ENCODE data around the gene SLC25A33. TPM values are rescaled to one million over a fixed set of nuclear protein-coding genes. Genes with fewer than 3 reads are reported as not detected.

Gene SLC25A33
- total RNA-seq, 1 donor from 2014 or later: 12.5 TPM

DNA sequence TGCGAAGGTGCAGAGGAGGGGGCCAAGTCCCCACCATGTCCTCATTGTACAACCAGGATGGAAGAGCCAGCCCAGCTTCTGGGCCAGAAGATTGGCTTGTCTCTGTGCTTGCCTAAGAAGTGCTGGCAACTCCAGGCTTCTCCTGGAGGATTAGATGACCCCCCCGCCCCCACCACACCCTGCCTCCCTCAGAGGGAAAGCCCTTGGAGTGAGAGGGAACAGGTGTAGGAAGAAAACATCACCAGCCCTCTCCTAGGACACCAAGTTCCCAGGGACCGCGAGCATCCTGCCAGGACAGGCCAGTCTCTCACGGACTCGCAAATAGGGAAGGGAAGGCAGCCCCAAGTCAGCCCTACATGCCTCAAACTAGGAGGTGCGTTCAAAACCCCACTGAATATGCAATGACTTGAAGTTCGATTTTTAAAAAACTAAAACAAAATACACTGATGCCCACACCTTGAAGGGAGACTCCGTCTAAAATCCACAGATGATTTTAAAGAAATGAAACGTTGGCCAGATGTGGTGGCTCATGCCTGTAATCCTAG, 20.7 kb upstream of the SLC25A33 start:
- intact Hi-C loops (cut with micrococcal nuclease): no loop called here
- Mint-ChIP-seq H3K4me3 (no peak overlapping the region), H3K27me3 (ENCODE audit: insufficient read depth) (peaks cover 10% of the 10 kb centered on the region), H3K9me3 (no peaks in the 10 kb centered on the region), H3K4me1 (ENCODE audit: low read depth) (peaks cover 6% of the 10 kb centered on the region), H3K36me3 (ENCODE audit: low read depth) (peaks cover 2% of the 10 kb centered on the region), H3K27ac (no peak overlapping the region)
- no peak for DNase-seq (ENCODE audit: low spot score)

DNA sequence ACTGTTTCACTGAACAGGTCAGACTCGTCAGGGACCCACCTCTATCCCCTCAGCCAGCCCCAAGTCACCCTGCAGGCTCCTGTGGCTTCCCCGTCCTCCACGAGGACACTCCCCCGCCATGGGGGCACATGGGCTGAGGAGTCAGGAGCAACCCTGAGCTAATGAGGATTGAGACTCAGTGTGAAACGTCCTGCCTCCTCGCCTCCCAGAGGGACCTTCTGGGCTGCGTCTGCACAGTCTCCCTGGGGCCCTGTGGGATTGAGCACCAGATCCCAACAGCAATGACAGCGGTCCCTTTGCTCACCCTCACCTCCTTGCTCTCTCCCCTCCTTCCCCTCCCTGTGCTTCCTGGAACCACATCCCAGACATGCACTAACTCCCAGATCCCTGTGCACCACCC, 18.9 kb upstream of the SLC25A33 start:
- intact Hi-C loops (cut with micrococcal nuclease): no loop called here
- Mint-ChIP-seq H3K36me3 (ENCODE audit: low read depth) (peaks cover 2% of the 10 kb centered on the region), H3K27me3 (ENCODE audit: insufficient read depth) (peaks cover 9% of the 10 kb centered on the region), H3K4me1 (ENCODE audit: low read depth) (peaks cover 6% of the 10 kb centered on the region), H3K4me3 (no peak overlapping the region), H3K9me3 (no peaks in the 10 kb centered on the region), H3K27ac (no peak overlapping the region)
- DNase-seq (ENCODE audit: low spot score): no peak

DNA sequence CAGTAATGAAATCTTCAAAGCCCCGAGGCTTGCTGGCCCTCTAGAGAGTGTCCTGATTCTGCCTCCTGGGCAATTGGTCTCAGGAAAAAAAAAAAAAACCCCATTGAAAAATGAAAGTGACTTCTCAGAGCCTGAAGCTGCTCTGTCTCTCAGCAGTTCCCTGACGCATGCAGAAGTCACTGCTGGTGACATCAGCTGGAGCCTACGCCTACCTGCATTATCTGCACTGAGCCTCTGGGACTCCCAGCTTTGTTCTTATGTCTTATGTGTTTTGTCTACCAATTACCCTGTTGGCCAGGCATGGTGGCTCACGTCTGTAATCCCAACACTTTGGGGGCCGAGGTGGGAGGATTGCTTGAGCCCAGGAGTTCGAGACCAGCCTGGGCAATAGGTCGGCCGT, 10.1 kb upstream of the SLC25A33 start:
- H3K4me1 Mint-ChIP-seq (ENCODE audit: low read depth): no peaks in the 10 kb centered on the region
- H3K27ac Mint-ChIP-seq: no peak overlapping the region
- no peak overlapping the region for H3K4me3 Mint-ChIP-seq
- DNase-seq (ENCODE audit: low spot score): no peak
- no peaks in the 10 kb centered on the region for H3K36me3 Mint-ChIP-seq (ENCODE audit: low read depth)
- intact Hi-C loops (cut with micrococcal nuclease): no loop called here
- no peaks in the 10 kb centered on the region for H3K9me3 Mint-ChIP-seq
- no peaks in the 10 kb centered on the region for H3K27me3 Mint-ChIP-seq (ENCODE audit: insufficient read depth)

DNA sequence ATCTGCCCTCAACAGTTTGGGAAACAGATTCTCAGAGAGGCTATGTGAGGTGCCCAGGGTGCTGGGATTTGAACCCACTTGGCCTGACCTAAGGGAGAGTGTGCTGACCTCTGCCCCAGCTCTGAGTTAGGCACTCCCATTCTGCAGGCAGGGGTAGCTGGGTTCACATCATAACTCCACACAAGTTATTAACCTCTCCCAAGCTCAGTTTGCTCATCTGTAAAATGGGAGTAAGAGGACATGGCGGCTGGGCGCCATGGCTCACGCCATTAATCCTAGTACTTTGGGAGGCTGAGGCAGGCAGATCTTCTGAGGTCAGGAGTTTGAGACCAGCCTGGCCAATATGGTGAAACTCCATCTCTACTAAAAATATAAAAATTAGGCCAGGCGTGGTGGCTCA, 8.9 kb upstream of the SLC25A33 start:
- Mint-ChIP-seq H3K9me3 (no peaks in the 10 kb centered on the region), H3K4me1 (ENCODE audit: low read depth) (no peaks in the 10 kb centered on the region), H3K36me3 (ENCODE audit: low read depth) (no peaks in the 10 kb centered on the region), H3K27me3 (ENCODE audit: insufficient read depth) (no peaks in the 10 kb centered on the region), H3K4me3 (no peak overlapping the region), H3K27ac (no peak overlapping the region)
- intact Hi-C loops (cut with micrococcal nuclease): no loop called here
- DNase-seq (ENCODE audit: low spot score): no peak

DNA sequence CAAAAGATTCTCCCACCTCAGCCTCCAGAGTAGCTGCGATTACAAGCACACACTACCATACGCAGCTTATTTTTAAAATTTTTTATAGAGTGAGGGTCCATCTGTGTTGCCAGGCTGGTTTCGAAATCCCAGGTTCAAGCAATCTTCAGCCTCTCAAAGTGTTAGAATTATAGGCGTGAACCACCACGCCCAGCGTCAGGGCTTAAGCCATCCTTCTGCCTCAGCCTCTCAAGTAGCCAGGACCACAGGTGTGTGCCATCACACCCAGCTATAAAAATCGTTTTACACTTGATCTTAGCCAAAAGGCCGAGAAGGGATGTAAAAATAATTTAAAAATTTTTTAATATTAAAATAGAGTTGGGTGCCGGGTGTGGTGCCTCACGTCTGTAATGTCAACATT, 4.3 kb upstream of the SLC25A33 start:
- no peak for DNase-seq (ENCODE audit: low spot score)
- Mint-ChIP-seq H3K36me3 (ENCODE audit: low read depth) (no peaks in the 10 kb centered on the region), H3K4me1 (ENCODE audit: low read depth) (peaks cover 21% of the 10 kb centered on the region), H3K4me3 (no peak overlapping the region), H3K27me3 (ENCODE audit: insufficient read depth) (no peaks in the 10 kb centered on the region), H3K27ac (no peak overlapping the region), H3K9me3 (no peaks in the 10 kb centered on the region)
- intact Hi-C loops (cut with micrococcal nuclease): loop anchor here (5.0 kb wide), 1 partner anchor 253 kb away; no protein-coding TSS in a partner anchor

DNA sequence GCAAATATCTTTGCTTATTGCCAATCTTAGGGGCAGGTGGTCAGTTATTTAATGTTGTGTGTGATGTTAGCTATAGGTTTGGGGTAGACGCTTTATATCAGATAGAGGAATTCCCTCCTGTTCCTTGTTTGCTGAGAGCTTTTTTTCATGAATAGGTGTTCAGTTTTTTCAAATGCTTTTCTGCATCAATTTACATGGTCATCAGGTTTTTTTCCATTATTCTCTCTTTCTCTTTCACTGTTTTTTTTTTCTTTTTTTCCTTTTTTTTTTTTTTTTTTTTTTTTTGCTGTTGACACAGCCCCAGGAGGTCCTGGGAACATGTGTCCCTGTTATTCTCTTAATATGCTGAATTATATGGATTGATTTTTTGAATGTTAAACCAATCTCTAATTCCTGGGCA, 3.0 kb upstream of the SLC25A33 start:
- Mint-ChIP-seq H3K4me3 (no peak overlapping the region), H3K9me3 (no peaks in the 10 kb centered on the region), H3K4me1 (ENCODE audit: low read depth) (peaks cover 30% of the 10 kb centered on the region), H3K36me3 (ENCODE audit: low read depth) (peaks cover under 1% of the 10 kb centered on the region), H3K27me3 (ENCODE audit: insufficient read depth) (no peaks in the 10 kb centered on the region), H3K27ac (no peak overlapping the region)
- intact Hi-C loops (cut with micrococcal nuclease): loop anchor here (5.0 kb wide), 1 partner anchor 254 kb away; no protein-coding TSS in a partner anchor
- no peak for DNase-seq (ENCODE audit: low spot score)

DNA sequence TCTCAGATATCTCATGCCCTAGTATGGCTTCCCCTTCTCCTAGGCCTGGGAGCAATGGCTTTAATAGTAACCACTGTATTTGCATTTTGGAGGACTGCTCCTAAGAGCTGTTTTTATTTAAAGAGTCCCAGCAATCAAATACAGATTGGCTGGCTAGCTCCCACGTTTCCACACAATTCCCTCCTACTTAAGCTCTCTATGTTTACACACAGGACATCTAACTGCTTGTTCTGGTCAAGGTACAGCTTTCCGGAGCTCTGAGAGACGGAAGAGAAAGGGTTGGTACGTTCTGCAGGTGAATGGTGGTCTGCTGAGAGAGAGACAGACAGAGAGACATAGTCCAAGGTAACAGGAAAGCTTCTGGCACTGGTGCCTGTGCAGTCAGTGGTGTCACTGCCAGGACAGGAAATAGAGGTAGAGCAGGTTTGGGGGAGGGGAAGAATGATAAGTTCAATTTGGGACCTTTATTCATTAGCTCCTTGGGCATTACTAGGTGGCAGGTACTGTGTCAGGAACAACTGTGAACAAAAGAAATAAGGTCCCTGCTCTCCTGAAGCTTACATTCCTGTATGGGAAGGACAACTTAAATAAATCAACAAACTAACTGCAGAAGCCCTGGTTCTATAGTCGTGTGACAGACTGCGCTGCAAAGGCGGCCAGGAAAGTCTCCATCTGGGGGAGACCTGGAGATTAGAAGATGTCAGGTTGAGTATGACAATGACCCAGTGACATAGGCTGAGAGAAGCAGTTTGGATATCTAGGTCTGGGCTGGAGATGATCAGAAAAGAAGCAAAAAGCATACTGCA, 1.2 kb upstream of the SLC25A33 start:
- no peaks in the 10 kb centered on the region for H3K27me3 Mint-ChIP-seq (ENCODE audit: insufficient read depth)
- no peak for DNase-seq (ENCODE audit: low spot score)
- no peaks in the 10 kb centered on the region for H3K9me3 Mint-ChIP-seq
- peak overlapping the region; percentile 45 for H3K27ac Mint-ChIP-seq
- H3K4me1 Mint-ChIP-seq (ENCODE audit: low read depth): peaks cover 37% of the 10 kb centered on the region
- peak overlapping the region; percentile 32 for H3K4me3 Mint-ChIP-seq
- intact Hi-C loops (cut with micrococcal nuclease): loop anchor here (2.0 to 5.0 kb wide), 2 partner anchors 256 to 935 kb away; partner anchors contain the start of gene DFFA
- H3K36me3 Mint-ChIP-seq (ENCODE audit: low read depth): peaks cover 7% of the 10 kb centered on the region

DNA sequence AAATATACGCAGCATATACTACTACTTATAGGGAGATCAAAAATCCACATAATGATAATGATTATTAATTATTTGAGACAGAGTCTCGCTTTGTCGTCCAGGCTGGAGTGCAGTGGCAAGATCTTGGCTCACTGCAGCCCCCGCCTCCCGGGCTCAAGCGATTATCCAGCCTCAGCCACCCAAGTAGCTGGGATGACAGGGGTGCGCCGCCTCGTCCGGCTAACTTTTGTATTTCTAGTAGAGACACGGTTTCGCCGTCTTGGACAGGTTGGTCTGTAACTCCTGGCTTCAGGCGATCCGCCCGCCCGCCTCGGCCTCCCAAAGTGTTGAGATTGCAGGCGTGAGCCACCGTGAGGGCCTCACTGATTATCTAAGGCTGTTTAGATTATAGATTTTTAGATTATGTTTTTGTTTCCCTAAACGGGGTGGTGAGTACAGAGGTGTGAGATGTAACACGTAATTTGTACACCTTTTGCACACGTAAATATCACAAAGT, 548 bp upstream of the SLC25A33 start:
- Mint-ChIP-seq H3K27ac (peak overlapping the region; percentile 88), H3K36me3 (ENCODE audit: low read depth) (peaks cover 7% of the 10 kb centered on the region), H3K9me3 (no peaks in the 10 kb centered on the region), H3K27me3 (ENCODE audit: insufficient read depth) (no peaks in the 10 kb centered on the region), H3K4me1 (ENCODE audit: low read depth) (peaks cover 37% of the 10 kb centered on the region), H3K4me3 (peak overlapping the region; percentile 83)
- no peak for DNase-seq (ENCODE audit: low spot score)
- intact Hi-C loops (cut with micrococcal nuclease): loop anchor here (1.0 to 5.0 kb wide), 5 partner anchors 50 to 934 kb away; partner anchors contain the start of genes CTNNBIP1, DFFA and TMEM201

DNA sequence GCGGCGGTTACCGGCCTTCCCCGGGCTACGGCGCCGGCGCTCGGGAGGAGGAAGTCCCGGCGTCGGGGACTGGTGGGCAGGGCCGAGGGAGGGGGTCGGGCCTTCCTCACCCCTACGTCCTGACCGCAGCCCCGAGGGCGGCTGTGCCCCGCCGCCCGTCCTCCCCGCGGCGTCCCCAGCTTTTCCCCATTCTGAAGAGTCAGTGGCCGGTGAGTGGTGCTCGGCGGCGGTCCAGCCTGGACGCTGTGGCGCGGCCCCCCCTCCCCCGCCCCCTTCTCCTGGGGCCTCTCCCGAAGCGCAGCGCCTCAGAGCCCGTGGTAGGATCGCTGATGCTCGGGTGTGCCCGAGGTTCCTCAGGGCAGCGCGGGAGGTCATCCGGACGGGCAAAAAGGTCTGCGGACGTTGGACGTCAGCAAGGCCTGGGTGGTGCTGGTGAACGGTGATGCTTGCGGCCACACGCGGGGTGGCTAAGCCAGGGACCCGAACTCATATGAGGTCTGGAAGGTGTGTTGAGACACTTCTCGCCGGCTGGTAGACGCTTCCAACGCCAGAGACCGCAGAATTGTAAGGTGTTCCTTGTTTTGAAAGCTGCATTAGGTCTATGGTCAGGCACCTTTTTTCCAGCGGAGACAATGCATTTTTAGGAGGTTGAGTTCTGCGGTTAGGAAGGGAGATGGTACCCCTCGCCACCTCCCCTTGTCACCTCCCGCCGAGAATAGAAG, 725 bp downstream of the SLC25A33 start:
- H3K4me3 Mint-ChIP-seq: peak overlapping the region; percentile 94
- peak overlapping the region; percentile 84 for H3K27ac Mint-ChIP-seq
- peaks cover 41% of the 10 kb centered on the region for H3K4me1 Mint-ChIP-seq (ENCODE audit: low read depth)
- no peaks in the 10 kb centered on the region for H3K9me3 Mint-ChIP-seq
- peak; percentile 45 for DNase-seq (ENCODE audit: low spot score)
- intact Hi-C loops (cut with micrococcal nuclease): loop anchor here (1.0 to 5.0 kb wide), 5 partner anchors 48 to 933 kb away; partner anchors contain the start of genes CTNNBIP1, DFFA and TMEM201
- no peaks in the 10 kb centered on the region for H3K27me3 Mint-ChIP-seq (ENCODE audit: insufficient read depth)
- peaks cover 7% of the 10 kb centered on the region for H3K36me3 Mint-ChIP-seq (ENCODE audit: low read depth)

DNA sequence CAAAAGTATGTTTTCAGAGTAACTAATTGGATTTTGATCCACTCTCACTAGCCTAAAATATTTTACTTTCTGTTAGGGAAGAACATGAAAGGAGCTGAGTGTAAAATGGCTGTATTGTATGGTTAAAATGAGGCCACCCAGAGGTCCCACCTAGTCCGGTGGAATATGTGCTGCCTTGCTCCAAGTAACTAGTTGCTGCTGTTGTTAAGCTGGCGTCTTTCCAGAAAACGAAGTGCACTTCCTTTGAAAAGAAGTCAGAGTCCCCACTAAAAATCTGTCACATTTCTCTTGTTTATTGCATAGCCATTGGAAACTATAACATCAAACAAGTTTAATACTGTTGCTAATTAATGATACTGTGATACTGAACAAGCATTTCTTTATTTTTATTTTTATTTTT, 3.2 kb downstream of the SLC25A33 start:
- Mint-ChIP-seq H3K27ac (no peak overlapping the region), H3K36me3 (ENCODE audit: low read depth) (peaks cover 7% of the 10 kb centered on the region), H3K27me3 (ENCODE audit: insufficient read depth) (no peaks in the 10 kb centered on the region), H3K9me3 (no peaks in the 10 kb centered on the region), H3K4me1 (ENCODE audit: low read depth) (peaks cover 37% of the 10 kb centered on the region), H3K4me3 (peak overlapping the region; percentile 71)
- no peak for DNase-seq (ENCODE audit: low spot score)
- intact Hi-C loops (cut with micrococcal nuclease): no loop called here

DNA sequence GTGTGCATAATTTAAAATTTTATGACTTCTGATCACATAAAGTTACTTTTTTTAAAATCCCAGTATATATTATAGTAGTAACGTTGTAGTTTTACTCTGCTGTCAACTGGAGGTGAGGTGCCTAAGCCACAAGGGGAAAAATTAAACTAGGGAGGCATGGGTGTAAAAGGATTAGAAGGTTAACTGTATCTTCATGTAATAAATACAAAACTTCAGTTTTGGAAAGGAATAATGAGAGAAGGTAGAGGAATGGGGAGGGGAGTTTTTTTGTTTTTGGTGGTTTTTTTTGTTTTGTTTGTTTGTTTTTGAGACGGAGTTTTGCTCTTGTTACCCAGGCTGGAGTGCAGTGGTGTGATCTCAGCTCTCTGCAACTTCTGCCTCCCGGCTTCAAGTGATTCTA, 5.7 kb downstream of the SLC25A33 start:
- no peaks in the 10 kb centered on the region for H3K9me3 Mint-ChIP-seq
- H3K27me3 Mint-ChIP-seq (ENCODE audit: insufficient read depth): no peaks in the 10 kb centered on the region
- H3K4me3 Mint-ChIP-seq: no peak overlapping the region
- no peak for DNase-seq (ENCODE audit: low spot score)
- no peak overlapping the region for H3K27ac Mint-ChIP-seq
- H3K36me3 Mint-ChIP-seq (ENCODE audit: low read depth): peaks cover 7% of the 10 kb centered on the region
- intact Hi-C loops (cut with micrococcal nuclease): no loop called here
- peaks cover 22% of the 10 kb centered on the region for H3K4me1 Mint-ChIP-seq (ENCODE audit: low read depth)

DNA sequence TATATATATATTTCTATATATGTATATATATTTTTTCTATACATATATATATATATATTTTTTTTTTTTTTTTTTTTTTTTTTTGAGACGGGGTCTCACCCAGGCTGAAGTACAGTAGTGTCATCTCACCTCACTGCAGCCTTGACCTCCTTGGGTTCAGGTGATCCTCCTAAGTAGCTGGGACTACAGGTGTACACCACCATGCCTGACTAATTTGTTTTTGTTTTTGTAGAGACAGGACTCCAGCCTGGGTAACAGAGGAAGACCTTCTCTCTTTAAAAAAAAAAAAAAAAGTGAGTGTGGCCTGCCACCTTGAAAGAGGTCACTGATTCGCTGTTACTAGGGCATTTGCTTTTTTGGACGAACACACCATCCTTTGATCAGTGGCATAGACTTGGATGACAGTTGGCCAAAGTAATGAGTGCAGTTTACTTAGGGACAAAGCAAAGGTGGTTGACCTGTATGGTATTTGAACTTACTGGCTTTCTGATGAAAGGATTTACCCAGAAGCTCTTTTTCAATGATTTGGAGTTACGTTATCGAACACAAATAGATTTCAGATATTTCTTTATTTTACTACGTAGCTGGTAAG, 10.8 kb downstream of the SLC25A33 start:
- H3K9me3 Mint-ChIP-seq: no peaks in the 10 kb centered on the region
- intact Hi-C loops (cut with micrococcal nuclease): no loop called here
- no peaks in the 10 kb centered on the region for H3K27me3 Mint-ChIP-seq (ENCODE audit: insufficient read depth)
- no peak overlapping the region for H3K27ac Mint-ChIP-seq
- peaks cover 7% of the 10 kb centered on the region for H3K36me3 Mint-ChIP-seq (ENCODE audit: low read depth)
- DNase-seq (ENCODE audit: low spot score): no peak
- no peak overlapping the region for H3K4me3 Mint-ChIP-seq
- peaks cover 1% of the 10 kb centered on the region for H3K4me1 Mint-ChIP-seq (ENCODE audit: low read depth)

Measured in activated T-helper 1 cell treated with anti-CD3 and anti-CD28 coated beads, Interleukin-12 subunit alpha, Interleukin-12 subunit beta, Interleukin-2, Interleukin-4 antibody, amounts not matched to agents 30 ng/mL and 10 ng/mL and 1 ng/mL, durations not matched to agents 14 hours and 24 hours and 36 hours (primary cell).